Sigmoid colon (tissue), 4 donors: Measurements from ENCODE around the gene MAD1L1.

Experiments
- EP300 ChIP-seq, 4 donors: sonication (generic); formaldehyde crosslinking; IDR thresholded peaks; one replicate each; pipeline ENCODE4 v1.6.1; 2017; ENCODE audit warnings: antibody characterized with exemption in 4 of 4
- POLR2A ChIP-seq, 2 donors: fragments of 450-650 bp; IDR thresholded peaks; one replicate each; pipeline ENCODE4 v1.6.1; 2016; ENCODE audit warnings: antibody characterized with exemption in 2 of 2, mild to moderate bottlenecking in 2 of 2, moderate library complexity in 2 of 2
- TF ChIP-seq, protein P1 (sequence below), 4 experiments: fragments of 450-650 bp in 3 of 4; fragments of 200-600 bp in 1 of 4; IDR thresholded peaks; one replicate each; pipeline ENCODE4 v1.5.1; 2016 to 2019; ENCODE audit warnings: antibody characterized with exemption in 4 of 4, mild to moderate bottlenecking in 3 of 4, moderate library complexity in 2 of 4

DNA sequence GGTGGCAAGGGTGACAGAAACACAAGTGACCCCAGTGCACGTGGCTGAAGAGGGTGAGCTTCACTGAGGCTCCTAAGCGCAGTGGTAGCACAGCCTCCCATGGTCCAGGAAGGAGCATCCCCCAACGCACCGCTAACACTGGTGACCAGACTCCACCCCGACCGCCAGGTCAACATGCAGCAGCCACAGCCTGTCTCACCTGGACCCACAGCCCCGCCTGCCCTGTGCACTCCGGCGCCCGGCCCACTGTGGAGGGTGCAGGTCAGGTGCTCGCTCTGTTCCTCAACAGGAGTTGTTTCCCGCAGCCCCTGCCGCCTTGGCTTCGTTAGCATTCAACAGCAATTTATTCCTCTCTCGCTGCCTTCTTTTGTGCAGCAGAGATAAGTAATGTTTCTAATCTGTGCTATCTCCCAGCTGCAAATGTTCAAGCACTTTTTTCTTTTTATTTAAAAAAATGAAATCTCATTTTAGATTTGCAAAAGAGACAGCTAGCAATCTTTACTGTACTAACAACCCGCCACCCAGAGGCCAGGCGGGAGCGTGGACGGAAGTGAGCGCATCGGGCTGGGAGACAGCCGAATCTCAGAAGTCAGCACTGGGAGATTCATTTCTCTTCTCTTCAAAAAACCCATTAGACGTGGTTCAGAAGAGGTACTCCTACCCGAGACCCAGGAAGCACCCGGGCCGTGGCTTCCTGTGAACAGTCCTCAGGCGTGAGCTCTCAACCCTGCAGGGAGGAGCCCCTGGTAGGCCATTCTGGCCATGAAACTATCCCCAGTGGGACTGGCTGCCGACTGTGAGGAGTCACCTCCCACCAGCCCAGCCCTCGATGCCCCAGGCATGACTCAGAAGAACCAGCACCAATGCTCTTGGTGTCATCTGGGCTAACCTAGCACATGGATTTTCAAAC lies 133.4 kb downstream of the MAD1L1 start:
- no peak for TF ChIP-seq POLR2A (IDR thresholded peaks at IDR 0.05)
- TF ChIP-seq, protein P1, sequence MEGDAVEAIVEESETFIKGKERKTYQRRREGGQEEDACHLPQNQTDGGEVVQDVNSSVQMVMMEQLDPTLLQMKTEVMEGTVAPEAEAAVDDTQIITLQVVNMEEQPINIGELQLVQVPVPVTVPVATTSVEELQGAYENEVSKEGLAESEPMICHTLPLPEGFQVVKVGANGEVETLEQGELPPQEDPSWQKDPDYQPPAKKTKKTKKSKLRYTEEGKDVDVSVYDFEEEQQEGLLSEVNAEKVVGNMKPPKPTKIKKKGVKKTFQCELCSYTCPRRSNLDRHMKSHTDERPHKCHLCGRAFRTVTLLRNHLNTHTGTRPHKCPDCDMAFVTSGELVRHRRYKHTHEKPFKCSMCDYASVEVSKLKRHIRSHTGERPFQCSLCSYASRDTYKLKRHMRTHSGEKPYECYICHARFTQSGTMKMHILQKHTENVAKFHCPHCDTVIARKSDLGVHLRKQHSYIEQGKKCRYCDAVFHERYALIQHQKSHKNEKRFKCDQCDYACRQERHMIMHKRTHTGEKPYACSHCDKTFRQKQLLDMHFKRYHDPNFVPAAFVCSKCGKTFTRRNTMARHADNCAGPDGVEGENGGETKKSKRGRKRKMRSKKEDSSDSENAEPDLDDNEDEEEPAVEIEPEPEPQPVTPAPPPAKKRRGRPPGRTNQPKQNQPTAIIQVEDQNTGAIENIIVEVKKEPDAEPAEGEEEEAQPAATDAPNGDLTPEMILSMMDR (IDR thresholded peaks at IDR 0.05), result no peak
- TF ChIP-seq EP300 (IDR thresholded peaks at IDR 0.05), result no peak
